ENCODE measurements around the gene TOP2B. TPM values are rescaled to one million over a fixed set of nuclear protein-coding genes. Genes with fewer than 3 reads are reported as not detected.

Gene TOP2B
- total and polyA plus RNA-seq, 2 experiments from 2014 or later = 36.7 to 58.4 TPM

GRCh38 chr3:25568525-25569078 is 96.1 kb downstream of the TOP2B start:
- 78 to 80% methylated on average over 10 of the region's 10 CpGs for WGBS, 2 experiments (ENCODE audit: low coverage in 1 of 2, low lambda C conversion rate in 2 of 2, missing lambda C conversion rate in 2 of 2)
- TF ChIP-seq EZH2phosphoT487 (IDR thresholded peaks at IDR 0.05; ENCODE audit: insufficient read depth, low read depth) = no peak
- TF ChIP-seq EZH2 (IDR thresholded peaks at IDR 0.05; ENCODE audit: insufficient read depth, poor library complexity, severe bottlenecking) = no peak
- no peaks in the 10 kb centered on the region for H3F3A ChIP-seq (ENCODE audit: insufficient read depth)
- no peak overlapping the region for H2AFZ ChIP-seq
- no peak overlapping the region for H3K4me2 ChIP-seq (ENCODE audit: unreplicated experiment)
- H3K4me1 ChIP-seq (ENCODE audit: insufficient read depth) = no peaks in the 10 kb centered on the region
- H3K27ac ChIP-seq = no peak overlapping the region
- no peaks in the 10 kb centered on the region for H3K79me2 ChIP-seq (ENCODE audit: insufficient read depth)
- DNase-seq = no peak
- H4K20me1 ChIP-seq (ENCODE audit: insufficient read depth) = no peaks in the 10 kb centered on the region
- no peaks in the 10 kb centered on the region for H3K27me3 ChIP-seq (replicated peaks; ENCODE audit: insufficient read depth)
- no peaks in the 10 kb centered on the region for H3K36me3 ChIP-seq (ENCODE audit: low read depth)
- in situ Hi-C loops (cut with MboI) = no loop called here
- H3K9me2 ChIP-seq (ENCODE audit: insufficient read depth) = no peaks in the 10 kb centered on the region
- no peaks in the 10 kb centered on the region for H3K9me3 ChIP-seq (ENCODE audit: low read depth)
- H3K4me3 ChIP-seq = no peak overlapping the region
- no peak overlapping the region for H3K9ac ChIP-seq

- no peak overlapping the region for H3K4me2 ChIP-seq (ENCODE audit: unreplicated experiment)
- TF ChIP-seq EZH2phosphoT487 (IDR thresholded peaks at IDR 0.05; ENCODE audit: insufficient read depth, low read depth) (no peak), EZH2 (IDR thresholded peaks at IDR 0.05; ENCODE audit: insufficient read depth, poor library complexity, severe bottlenecking) (no peak)
- WGBS, 2 experiments (ENCODE audit: low coverage in 1 of 2, low lambda C conversion rate in 2 of 2, missing lambda C conversion rate in 2 of 2) = 85 to 88% methylated on average over 13 to 14 of the region's 14 CpGs
- H3K36me3 ChIP-seq (ENCODE audit: low read depth) = no peaks in the 10 kb centered on the region
- no peak overlapping the region for H3K9ac ChIP-seq
- H3K9me2 ChIP-seq (ENCODE audit: insufficient read depth) = no peaks in the 10 kb centered on the region
- H3K4me1 ChIP-seq (ENCODE audit: insufficient read depth) = no peaks in the 10 kb centered on the region
- no peak overlapping the region for H3K4me3 ChIP-seq
- no peaks in the 10 kb centered on the region for H4K20me1 ChIP-seq (ENCODE audit: insufficient read depth)
- in situ Hi-C loops (cut with MboI) = no loop called here
- H3K27me3 ChIP-seq (replicated peaks; ENCODE audit: insufficient read depth) = no peaks in the 10 kb centered on the region
- H2AFZ ChIP-seq = no peak overlapping the region
- H3K9me3 ChIP-seq (ENCODE audit: low read depth) = no peaks in the 10 kb centered on the region
- DNase-seq = no peak
- no peaks in the 10 kb centered on the region for H3F3A ChIP-seq (ENCODE audit: insufficient read depth)
- H3K27ac ChIP-seq = no peak overlapping the region
- H3K79me2 ChIP-seq (ENCODE audit: insufficient read depth) = no peaks in the 10 kb centered on the region
Measured at GRCh38 chr3:25567806-25568524, 96.7 kb downstream of the TOP2B start.

GRCh38 chr3:25567388-25567787 is 97.3 kb downstream of the TOP2B start:
- H2AFZ ChIP-seq = no peak overlapping the region
- no peak overlapping the region for H3K27ac ChIP-seq
- H3K27me3 ChIP-seq (replicated peaks; ENCODE audit: insufficient read depth) = no peaks in the 10 kb centered on the region
- H3F3A ChIP-seq (ENCODE audit: insufficient read depth) = no peaks in the 10 kb centered on the region
- DNase-seq = no peak
- no peak overlapping the region for H3K4me3 ChIP-seq
- no peaks in the 10 kb centered on the region for H3K79me2 ChIP-seq (ENCODE audit: insufficient read depth)
- H3K9me2 ChIP-seq (ENCODE audit: insufficient read depth) = no peaks in the 10 kb centered on the region
- H3K4me1 ChIP-seq (ENCODE audit: insufficient read depth) = no peaks in the 10 kb centered on the region
- H4K20me1 ChIP-seq (ENCODE audit: insufficient read depth) = no peaks in the 10 kb centered on the region
- no peak overlapping the region for H3K9ac ChIP-seq
- in situ Hi-C loops (cut with MboI) = no loop called here
- 69 to 77% methylated on average over 10 of the region's 10 CpGs for WGBS, 2 experiments (ENCODE audit: low coverage in 1 of 2, low lambda C conversion rate in 2 of 2, missing lambda C conversion rate in 2 of 2)
- no peaks in the 10 kb centered on the region for H3K9me3 ChIP-seq (ENCODE audit: low read depth)
- H3K36me3 ChIP-seq (ENCODE audit: low read depth) = no peaks in the 10 kb centered on the region
- H3K4me2 ChIP-seq (ENCODE audit: unreplicated experiment) = no peak overlapping the region
- no peak for TF ChIP-seq EZH2phosphoT487 (IDR thresholded peaks at IDR 0.05; ENCODE audit: insufficient read depth, low read depth)
- no peak for TF ChIP-seq EZH2 (IDR thresholded peaks at IDR 0.05; ENCODE audit: insufficient read depth, poor library complexity, severe bottlenecking)

- Histone ChIP-seq H3K27ac (no peak overlapping the region), H3K36me3 (ENCODE audit: low read depth) (no peaks in the 10 kb centered on the region), H3K4me3 (no peak overlapping the region), H3K9ac (no peak overlapping the region), H3K9me2 (ENCODE audit: insufficient read depth) (no peaks in the 10 kb centered on the region), H3K79me2 (ENCODE audit: insufficient read depth) (no peaks in the 10 kb centered on the region), H4K20me1 (ENCODE audit: insufficient read depth) (no peaks in the 10 kb centered on the region), H3K4me2 (ENCODE audit: unreplicated experiment) (no peak overlapping the region), H3K27me3 (replicated peaks; ENCODE audit: insufficient read depth) (no peaks in the 10 kb centered on the region), H3K9me3 (ENCODE audit: low read depth) (no peaks in the 10 kb centered on the region), H3F3A (ENCODE audit: insufficient read depth) (no peaks in the 10 kb centered on the region), H2AFZ (no peak overlapping the region), H3K4me1 (ENCODE audit: insufficient read depth) (no peaks in the 10 kb centered on the region)
- in situ Hi-C loops (cut with MboI) = no loop called here
- no peak for DNase-seq
- 69 to 73% methylated on average over 5 of the region's 5 CpGs for WGBS, 2 experiments (ENCODE audit: low coverage in 1 of 2, low lambda C conversion rate in 2 of 2, missing lambda C conversion rate in 2 of 2)
- TF ChIP-seq EZH2phosphoT487 (IDR thresholded peaks at IDR 0.05; ENCODE audit: insufficient read depth, low read depth) (no peak), EZH2 (IDR thresholded peaks at IDR 0.05; ENCODE audit: insufficient read depth, poor library complexity, severe bottlenecking) (no peak)
Measured at GRCh38 chr3:25566358-25566920, 98.3 kb downstream of the TOP2B start.

Measured in GM23248 (cell line).